T-helper 22 cell (primary cell): ENCODE measurements around the gene SMIM45.

ENCODE experiments used
- DNase-seq: peaks from one replicate; pipeline ENCODE4 v3.0.0-alpha.2; 2020; ENCODE audit warnings: low read depth

The SMIM45 gene

DNA sequence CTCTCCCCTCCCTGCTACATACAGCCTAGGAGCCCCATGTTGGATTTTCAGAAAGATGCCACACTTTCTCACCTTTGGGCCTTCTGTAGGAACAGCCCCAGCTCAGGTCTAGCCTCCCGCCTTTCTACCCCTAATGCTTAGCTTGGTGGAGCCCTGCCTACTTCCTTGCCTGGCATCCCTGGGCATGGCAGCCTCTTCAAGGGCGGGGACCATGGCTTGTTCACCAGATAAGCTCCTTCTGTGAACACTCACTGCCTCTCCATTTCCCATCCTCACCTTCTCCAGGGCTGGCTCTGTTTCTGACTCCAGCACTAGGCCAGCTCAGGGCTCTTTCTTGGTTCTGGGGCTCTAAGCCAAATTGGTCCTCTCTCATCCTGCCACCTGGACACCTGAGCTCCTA, 18.7 kb downstream of the SMIM45 start:
- DNase-seq, result no peak

DNA sequence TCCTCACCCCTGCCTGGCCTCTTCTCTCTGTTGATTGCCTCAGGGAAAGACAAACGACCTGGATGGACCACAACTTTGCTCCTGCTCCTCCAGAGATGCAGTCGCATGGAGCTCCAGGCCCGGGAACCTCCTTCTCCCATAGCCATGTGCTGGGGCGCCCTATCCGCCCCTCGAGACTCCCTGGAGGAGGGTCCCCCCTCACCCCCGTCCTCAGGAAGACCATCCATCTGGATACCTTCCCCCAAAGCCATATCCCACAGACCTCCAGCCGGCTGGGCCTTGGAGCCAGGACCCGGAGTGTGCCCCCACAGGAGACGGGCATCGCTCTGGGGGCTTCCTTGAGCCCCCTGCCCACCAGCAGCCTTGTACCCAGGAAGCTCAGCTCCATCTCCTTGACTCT, 19.5 kb downstream of the SMIM45 start:
- DNase-seq, result no peak

DNA sequence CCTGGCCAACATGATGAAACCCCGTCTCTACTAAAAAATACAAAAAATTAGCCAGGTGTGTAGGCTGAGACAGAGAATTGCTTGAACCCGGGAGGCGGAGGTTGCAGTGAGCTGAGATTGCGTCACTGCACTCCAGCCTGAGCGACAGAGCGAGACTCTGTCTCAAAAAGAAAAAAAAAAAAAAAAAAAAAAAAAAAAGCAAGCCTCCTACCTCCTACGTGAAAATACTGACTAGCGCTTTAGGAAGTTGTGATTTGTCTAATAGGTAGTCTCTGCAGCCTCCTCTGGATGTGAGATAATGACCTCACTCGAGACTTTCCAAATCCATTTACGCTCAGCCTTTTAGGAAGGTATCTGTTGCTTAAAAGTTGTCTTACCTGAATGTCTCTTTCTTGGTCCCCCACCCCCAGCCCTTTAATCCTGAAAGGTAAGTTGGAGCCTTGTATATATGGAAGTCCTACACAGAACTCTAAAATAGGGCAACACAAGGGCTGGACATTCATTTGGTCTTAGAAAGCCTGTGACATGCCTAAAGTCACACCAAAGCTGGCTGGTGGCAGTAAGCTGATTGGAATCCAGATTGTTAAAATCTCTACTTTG, 22.8 kb downstream of the SMIM45 start:
- DNase-seq, result no peak

DNA sequence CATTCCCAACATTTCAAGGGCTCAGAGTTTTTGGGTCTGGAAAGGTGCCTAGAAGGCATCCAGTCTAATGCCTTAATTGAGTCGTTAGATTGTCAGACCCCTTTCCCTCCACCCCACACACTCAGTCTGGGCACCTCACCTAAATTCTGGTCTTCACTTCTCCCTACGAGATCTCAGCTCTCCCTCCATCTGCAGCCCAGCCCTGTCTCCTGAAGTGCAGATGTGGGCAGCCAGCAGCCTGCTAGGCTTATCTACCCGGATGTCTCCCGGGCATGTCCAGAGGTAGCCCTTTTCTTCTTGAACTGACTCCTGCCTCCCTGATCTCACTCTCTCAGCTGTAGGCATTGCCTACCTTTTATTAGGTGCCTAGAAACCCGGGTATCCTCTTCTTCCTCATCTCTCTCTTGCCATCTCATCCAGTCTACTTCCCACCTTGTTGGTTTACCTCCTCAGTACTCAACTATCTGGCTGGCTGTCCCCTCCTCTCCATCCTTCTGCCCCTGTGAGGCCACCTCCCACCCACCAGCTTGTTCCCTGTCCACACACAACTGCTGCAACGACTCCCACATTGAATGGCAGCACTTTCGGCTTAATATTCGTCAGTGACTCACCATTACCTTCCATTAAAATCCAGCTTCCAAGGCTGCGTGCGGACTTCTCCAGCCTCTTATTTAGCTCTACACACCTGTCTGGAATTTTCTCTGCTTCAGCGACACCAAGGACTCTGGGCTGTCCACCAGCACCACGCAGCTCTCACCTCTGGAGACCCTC, 23.5 kb downstream of the SMIM45 start:
- no peak for DNase-seq

DNA sequence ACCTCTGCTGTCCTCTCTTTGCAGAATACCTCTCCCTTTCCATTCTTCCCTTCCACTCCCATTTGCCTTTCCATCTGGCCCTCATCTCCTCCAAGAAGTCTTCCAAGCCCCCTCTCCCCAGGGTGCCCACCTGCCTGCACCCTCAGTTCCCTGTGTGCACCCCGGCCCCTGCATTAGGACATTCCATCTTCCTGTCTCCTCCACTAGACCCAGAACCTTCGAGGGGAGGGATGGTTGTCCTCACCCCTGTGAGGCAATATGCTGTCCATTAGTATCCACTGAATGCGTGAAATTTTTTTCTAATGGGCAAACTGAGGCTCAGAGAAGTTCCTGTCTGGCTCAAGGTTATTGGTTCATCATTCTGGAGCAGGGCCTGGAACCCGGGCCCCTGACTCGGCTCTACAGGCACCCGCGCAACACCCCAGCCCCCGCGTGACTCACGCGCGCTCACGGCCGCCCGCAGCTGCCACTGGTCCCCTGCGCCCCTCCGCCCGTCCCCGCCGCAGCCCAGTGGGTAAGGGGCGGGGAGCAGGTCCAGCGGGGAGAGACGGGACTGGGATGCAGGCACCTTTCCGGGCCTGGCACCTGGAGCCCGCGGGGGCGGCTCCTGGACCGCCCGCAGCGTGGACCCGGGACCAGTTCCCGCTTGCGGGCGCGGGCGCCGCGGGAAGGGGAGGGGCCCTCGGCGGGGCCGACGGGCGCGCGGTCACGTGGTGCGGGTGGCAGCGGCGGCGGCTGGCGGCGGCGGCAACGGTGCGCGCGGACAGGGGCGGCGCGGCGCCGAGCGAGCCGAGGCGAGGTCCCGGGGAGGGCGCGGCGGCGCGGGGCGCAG, 24.3 kb downstream of the SMIM45 start:
- peak; percentile 17 for DNase-seq

DNA sequence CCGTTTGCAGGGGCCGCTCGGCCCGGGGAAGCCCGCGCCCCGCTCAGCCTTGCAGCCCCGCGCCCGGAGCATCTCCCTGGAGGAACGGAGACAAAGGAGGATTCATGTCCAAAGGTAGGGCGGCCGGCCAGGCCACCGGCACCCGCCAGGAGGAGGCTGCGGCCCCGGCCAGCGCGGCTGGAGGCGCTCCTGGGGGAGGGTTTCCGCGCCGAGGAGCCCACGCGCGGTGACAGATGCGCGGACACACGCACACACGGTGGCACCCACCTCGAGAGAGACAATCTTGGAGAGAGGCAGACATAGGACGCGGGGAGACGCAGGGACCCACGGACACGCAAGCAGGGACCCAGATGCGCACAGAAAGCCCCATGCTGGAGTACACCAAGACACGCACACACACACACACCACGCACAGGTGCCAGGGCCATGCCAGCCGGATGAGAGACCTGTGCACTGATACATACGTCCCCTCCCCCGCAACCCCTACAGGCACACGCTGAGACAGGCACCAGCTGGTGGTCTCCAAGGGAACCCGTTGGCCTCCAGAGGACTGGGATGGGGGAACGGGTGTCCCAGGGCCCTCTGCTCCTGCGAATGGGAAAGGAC, 25.1 kb downstream of the SMIM45 start:
- no peak for DNase-seq

DNA sequence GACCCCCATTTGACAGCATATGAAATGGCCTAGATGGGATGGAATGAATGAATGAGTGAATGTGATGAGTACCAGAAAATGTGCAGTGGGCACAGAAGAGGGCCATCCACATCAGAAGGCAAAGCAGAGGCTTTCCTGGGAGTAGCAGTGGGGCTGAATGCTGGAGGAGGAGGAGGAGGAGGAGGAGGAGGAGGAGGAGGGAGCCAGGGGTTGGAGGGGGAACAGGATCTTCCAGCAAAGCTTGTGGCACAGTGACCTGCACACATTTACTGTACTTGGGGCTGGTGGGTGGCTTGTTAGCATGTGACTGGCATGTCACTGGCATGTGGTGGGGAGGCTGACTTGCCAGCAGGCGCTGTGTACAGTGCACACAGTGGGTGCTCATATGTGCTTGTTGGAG, 26.8 kb downstream of the SMIM45 start:
- DNase-seq, result no peak

DNA sequence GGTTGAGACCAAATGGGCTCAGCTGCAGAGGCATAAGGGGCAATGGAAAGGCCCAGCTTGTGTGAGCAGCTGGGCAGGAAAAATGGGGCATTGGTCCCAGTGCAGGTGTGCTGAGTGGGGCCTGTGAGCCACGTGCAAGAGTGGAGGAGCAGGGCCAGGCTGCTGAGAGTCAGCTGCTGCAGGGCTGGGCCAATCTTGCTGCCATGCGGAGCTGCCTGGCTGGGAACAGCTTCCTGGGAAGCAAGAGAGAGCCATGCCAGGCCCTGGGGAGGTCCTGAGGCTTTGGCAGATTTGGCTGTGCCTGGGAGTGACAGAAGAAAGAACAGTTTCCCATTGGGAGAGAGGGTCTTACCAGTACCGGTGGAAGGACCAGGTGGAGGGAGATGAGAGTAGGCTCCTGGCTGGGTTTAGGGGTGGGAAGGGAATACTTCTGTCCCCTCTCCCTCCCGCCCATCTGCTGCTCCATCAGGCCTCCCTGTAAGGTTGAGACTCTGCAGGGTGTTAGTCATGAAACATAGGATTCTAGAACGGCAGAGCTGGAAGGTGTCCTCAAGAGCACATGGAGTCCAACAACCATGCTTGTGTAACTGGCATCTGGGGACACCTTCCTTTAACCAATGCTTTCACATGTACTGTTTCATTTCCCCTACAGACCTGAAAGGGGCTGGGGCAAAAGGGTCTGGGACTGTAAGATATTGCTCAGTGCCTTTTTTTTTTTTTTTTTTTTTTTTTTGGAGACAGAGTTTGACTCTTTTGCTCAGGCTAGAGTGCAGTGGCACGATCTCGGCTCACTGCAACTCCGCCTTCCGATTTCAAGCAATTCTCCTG, 27.7 kb downstream of the SMIM45 start:
- no peak for DNase-seq

DNA sequence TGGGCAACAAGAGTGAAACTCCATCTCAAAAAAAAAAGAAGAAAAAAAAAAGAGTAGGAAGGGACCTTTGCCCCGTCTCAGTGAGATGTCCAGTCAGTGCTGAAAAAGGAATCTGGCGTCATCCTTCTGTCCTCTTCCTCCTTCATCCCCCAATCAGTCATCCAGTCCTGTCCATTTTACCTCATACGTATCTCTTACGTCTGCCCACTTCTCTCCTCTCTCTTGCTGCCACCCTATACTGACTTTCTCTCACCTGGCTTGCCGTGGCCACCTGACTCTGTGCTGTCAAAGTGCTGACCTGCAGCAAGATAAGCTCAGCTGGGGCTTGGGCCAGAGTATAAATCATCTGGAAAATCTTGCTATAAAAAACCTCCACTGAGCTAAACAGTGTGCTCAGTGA, 30.9 kb downstream of the SMIM45 start:
- DNase-seq, result no peak

DNA sequence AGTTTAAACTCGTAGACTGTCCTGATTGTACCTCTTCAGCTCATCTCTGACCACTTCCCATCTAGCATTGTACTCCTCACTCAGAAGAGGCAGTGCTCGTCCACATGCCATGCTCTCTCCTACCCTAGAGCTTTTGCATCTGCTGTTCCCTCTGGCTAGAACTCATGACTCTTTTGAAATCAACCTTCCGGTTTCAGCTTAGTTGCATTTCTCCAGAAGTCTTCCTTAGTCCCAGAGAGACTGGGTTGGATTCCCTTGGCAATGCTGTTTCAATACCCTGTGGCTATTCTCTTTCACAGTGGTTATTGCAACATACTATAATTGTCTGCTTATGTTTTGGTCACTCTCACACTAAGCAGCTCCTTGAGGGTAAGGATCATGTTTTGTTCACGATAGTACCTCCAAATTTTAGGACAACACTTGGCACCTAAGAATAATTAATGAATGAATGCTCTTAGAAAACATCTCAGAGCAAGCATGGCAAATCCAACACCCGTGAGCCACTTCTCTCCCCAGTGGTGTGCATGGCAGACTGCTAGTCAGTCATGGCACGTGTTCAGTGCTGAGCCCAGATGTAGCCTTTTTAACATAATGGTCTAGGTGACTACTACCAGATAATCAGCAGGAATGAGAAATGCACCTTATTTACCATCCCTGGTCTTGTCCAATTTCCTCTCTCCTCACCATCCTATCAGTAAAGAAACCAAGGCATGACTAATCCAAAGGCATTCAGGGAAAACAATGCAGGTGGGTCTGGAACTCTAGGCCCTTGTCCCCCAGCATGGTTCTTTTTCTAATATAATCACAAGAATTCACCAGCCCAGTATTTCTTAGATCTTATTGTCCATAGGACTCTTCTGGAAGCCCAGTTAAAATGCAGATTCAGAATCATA, 31.8 kb downstream of the SMIM45 start:
- DNase-seq, result no peak

DNA sequence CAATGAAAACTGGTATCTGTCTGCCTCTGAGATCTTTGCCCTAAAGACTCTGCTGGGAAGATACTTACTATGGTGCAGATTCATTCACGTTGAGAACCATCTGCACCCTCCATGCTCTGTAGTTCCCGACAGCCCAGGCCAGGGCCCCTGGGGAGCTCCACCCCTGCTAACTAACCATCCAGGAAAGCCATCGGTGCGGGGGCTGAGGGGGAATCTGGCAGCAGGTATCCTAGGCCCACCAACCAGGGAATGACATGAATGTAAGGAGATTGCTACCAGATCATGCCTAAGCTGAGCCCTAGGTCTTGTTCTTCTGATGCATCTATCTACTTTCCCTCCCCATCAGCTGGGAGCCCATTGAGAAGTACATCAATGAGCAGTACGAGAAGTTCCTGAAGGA, 35.3 kb downstream of the SMIM45 start:
- no peak for DNase-seq

DNA sequence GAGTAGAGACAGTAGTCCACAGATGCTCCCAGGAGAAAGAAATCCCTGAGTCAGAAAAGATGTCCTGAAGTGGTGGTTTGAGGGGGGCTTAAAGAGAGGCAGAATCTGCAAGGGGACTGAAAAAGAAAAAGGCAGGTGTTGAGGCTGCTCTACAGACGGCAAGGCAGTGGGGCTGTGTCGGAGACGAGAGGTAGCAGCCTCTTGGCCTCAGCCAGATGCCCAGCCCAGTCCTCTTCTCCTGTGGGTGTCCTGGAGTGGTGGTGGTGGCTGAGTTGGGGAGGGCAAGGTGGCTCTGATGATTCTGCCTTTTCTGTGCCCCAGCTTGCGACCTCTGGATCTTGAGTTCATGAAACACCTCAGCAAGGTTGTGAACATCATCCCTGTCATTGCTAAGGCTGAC, 37.3 kb downstream of the SMIM45 start:
- DNase-seq, result no peak

DNA sequence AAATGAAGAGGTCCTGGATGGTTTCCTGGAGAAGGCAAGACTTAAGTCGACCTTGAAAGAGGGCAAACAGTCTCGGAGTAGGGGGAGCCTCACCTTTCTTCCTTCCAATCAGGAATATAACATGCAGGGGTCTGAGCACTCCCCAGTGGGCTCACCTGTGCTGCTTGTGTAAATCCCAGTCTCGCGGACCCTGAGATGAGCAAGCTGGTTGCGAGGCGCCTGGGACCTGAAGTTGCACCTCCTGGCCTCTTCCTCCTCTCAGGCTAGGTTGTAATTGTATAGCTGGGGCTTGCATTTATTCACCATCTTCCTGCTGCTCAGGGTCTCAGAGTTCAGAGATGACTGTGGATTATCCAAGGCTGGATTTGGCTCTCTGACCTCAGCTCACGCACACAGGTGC, 39.2 kb downstream of the SMIM45 start:
- no peak for DNase-seq

DNA sequence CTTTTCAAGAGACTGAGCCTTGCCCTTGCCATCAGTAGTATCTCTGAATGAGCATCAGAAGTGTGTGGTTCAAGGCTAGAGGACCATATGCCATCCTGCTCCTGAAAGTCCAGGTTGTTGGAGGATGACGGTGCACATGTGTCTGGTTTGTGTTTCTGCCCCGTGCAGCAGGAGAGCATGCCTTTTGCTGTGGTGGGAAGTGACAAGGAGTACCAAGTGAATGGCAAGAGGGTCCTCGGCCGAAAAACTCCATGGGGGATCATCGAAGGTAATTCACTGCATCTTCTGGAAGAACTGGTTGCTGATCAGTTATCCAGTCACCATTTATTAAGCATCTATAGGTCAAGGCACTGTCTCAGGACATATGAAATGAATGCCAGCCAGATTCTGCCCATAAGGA, 40.5 kb downstream of the SMIM45 start:
- no peak for DNase-seq

DNA sequence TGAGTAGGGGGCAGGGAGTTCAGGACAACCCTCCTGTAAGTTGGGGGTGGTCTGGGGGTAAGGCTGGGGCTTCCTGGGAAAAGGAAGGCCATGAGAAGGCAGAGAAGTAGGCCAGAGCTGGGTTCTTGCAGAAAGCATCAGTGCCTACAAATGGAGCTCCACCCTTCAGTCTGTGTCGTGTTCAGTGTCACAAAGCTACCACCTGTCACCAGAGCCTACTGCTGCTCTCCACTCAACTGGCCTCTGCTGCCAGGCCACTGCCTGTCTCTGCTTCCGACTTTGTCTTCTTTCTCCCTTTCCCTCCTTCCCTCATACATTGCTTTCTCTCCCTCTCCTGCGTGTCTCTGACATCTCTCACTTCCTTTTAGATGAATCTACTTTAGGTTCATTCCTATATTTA, 43.3 kb downstream of the SMIM45 start:
- DNase-seq, result no peak

DNA sequence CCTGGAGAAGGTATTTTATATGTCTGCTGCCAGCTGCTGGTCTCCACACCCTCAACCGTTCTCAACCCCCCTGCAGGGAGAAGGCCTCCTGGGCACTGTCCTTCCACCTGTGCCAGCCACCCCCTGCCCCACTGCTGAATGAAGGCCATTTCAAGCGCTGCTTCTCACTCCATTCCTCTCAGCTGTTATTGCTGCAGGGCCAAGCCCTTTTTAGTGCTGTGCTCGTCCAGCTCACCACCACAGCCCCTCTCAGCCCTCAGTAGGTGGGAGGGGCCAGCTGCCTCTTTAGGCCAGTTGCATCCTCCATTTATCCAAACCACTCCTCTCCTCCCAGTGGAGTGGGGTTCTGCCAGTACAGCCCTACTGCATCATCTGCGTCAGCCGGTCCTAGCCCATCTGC, 44.9 kb downstream of the SMIM45 start:
- no peak for DNase-seq

DNA sequence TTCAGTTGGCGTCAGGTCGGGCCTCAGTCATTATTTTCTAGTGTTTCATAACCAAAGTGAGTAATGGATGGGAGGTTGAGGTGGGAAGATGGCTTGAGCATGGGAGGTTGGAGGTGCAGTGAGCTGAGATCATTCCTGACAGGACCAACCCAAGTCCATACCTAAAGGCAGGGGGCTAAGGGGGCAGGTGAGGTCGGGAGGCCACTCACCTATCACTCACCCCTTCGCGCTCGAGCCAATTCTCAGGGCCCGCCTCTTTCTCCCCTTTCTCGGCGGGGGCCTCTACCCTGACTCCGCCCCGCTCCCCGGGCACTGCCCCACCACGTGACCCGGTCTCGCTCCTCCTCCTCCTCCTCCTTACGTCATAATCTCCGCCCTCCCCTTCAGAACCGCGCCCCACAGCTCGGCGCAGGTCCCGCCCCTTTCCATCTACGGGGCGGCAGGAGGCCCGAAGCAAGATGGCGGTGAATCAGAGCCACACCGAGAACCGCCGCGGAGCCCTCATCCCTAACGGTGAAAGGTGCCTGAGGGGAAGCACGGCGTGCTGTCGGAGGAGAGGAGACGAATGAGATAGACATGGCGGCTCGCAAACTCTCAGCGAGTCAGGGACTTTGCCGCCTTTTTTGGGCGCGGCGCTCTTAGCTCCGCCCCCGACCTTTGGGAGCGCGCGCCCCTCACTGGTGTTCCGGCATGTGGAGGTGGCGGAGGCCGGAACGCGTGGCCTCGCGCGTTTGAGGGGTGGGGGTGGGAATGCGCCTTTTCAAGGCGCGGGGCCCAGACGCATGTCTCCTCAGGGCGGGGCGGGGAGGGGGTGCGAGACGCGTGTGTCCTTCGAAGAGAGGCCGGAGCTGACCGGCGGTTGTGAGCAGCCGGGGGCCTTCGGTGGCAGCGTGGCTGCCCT, 46.7 kb downstream of the SMIM45 start, which contains the start of gene WBP2NL:
WBP2NL (plus strand) TSS at position 428 of the 901 bp plus-strand sequence; CDS start at position 459, 31 bp downstream.
- DNase-seq, result peak; percentile 77

DNA sequence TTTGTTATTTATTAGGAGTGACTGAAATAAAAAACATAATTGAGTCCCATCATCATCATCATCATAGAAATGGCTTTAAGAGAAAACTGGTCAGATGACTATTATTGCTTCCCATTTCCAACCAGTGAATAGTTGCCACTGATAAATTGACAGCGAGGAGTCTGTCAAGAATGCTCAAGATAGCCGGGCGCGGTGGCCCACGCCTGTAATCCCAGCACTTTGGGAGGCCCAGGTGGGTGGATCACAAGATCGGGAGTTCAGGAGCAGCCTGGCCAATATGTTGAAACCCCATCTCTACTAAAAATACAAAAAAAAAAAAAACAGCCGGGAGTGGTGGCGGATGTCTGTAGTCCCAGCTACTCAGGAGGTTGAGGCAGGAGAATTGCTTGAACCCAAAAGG, 48.5 kb downstream of the SMIM45 start:
- no peak for DNase-seq

DNA sequence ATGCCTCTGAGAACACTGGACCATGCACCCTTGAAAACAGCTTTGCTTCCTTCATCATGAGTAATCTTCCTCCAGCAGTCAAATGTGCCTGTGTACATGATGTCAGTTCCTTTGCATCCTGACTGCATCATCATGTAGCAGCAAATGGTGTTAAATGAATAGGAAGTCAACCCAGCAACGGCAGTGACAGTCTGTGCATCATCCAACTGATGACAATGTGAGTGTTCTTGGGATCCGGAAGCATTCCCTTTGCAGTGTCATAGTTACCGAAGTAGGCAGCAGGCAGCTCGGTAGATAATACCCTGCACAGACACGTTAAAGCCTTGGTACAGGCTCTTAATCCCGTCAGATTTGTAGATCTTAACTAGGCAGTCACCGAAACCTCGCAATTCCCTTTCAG, 49.2 kb downstream of the SMIM45 start:
- DNase-seq, result no peak

DNA sequence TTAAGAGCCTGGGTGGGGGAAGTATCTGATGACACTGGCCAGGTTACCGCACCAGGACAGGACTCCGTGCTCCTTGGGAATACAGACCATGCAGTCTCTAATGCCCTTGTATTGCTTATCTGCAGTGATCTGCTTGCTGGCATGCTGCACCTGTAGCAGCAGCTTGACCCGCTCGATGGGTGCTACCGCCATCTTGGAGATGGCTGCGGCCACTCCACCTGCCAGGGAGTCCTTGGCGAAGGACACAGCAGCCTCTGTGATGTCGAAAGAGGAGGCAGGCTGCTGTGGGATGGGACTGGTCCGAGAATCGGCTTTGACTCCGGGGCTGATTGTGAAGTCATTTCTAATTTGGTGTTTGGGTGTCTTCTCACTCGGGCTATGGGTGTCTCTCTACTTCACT, 49.8 kb downstream of the SMIM45 start:
- no peak for DNase-seq
